Neural progenitor cell (in vitro differentiated cells): ENCODE measurements around the gene LANCL1.

Experiments
- CTCF ChIP-seq: fragments of 200-600 bp; sonication (generic); IDR thresholded peaks from 2 replicates; pipeline ENCODE4 v1.5.1; 2017; ENCODE audit warnings: antibody characterized with exemption, mild to moderate bottlenecking
- EZH2phosphoT487 ChIP-seq: fragments of 200-600 bp; sonication (generic); IDR thresholded peaks from 2 replicates; pipeline ENCODE4 v1.6.1; 2017; ENCODE audit warnings: antibody characterized with exemption

GRCh38 chr2:210519594-210519993 lies 43.0 kb upstream of the LANCL1 start:
- no peak for TF ChIP-seq CTCF
- TF ChIP-seq EZH2phosphoT487, result no peak
